OCI-LY7 (cell line): ENCODE measurements around the gene TTC22. TPM values are rescaled to one million over a fixed set of nuclear protein-coding genes. Genes with fewer than 3 reads are reported as not detected.

Source experiments
- BruUV-seq: library from RNA; stranded (reverse); fragments of 400-500 nt; replicated peaks from 2 replicates; lab custom pipeline; 2021; lab: Mats Ljungman, UMichigan
- CTCF ChIA-PET: fragments of 300-600 bp; sonication (Branson Sonifier 250); formaldehyde crosslinking; loops from one replicate; lab custom pipeline; 2022; ENCODE audit warnings: antibody characterized with exemption; ENCODE audit not compliant: unreplicated experiment; lab: Charles Lee
- POLR2A ChIA-PET: fragments of 300-600 bp; sonication (Branson Sonifier 250); formaldehyde crosslinking; loops from one replicate; lab custom pipeline; 2022; ENCODE audit warnings: antibody characterized with exemption; lab: Charles Lee
- DNase-seq: peaks from one replicate; pipeline ENCODE4 v3.0.0-alpha.2; 2015; ENCODE audit warnings: low spot score
- H2AFZ ChIP-seq: fragments of 200-600 bp; sonication (generic), shearing (Covaris generic); 2 replicates; pipeline ENCODE4 v1.6.1; 2014; ENCODE audit warnings: mild to moderate bottlenecking, antibody characterized with exemption, low read length, moderate library complexity
- H3K27ac ChIP-seq: fragments of 200-600 bp; sonication (generic); 2 replicates; pipeline ENCODE4 v1.5.1; 2014; ENCODE audit warnings: mixed run types, low read depth, mild to moderate bottlenecking, moderate library complexity, low read length, inconsistent platforms; ENCODE audit not compliant: poor library complexity, severe bottlenecking
- H3K36me3 ChIP-seq: fragments of 200-600 bp; sonication (generic); 2 replicates; pipeline ENCODE4 v1.6.1; 2014; ENCODE audit warnings: mild to moderate bottlenecking, antibody characterized with exemption, low read length, moderate library complexity, mixed read lengths; ENCODE audit not compliant: insufficient read depth
- H3K4me1 ChIP-seq: fragments of 200-600 bp; sonication (generic); 2 replicates; pipeline ENCODE4 v1.5.1; 2014; ENCODE audit warnings: mild to moderate bottlenecking, low read length; ENCODE audit not compliant: insufficient read depth, poor library complexity, severe bottlenecking
- H3K4me2 ChIP-seq: fragments of 200-600 bp; sonication (generic); 2 replicates; pipeline ENCODE4 v1.6.1; 2014; ENCODE audit warnings: mild to moderate bottlenecking, low read length
- H3K4me3 ChIP-seq: fragments of 200-600 bp; sonication (generic); 2 replicates; pipeline ENCODE4 v1.5.1; 2014; ENCODE audit warnings: mild to moderate bottlenecking, low read depth, low read length; ENCODE audit not compliant: poor library complexity, severe bottlenecking
- H3K79me2 ChIP-seq: fragments of 200-600 bp; sonication (generic); 2 replicates; pipeline ENCODE4 v1.6.1; 2016; ENCODE audit warnings: low read depth, mild to moderate bottlenecking, low read length, moderate library complexity, mixed read lengths; ENCODE audit not compliant: insufficient read depth
- H3K9me2 ChIP-seq: fragments of 200-600 bp; sonication (generic); 2 replicates; pipeline ENCODE4 v1.6.1; 2016; ENCODE audit warnings: mild to moderate bottlenecking, low read length, mixed read lengths; ENCODE audit not compliant: insufficient read depth
- H3K9me3 ChIP-seq: fragments of 200-600 bp; sonication (generic); 2 replicates; pipeline ENCODE4 v1.6.1; 2014; ENCODE audit warnings: mild to moderate bottlenecking, mixed run types, low read length, mixed read lengths
- H4K20me1 ChIP-seq: fragments of 200-600 bp; sonication (generic); 2 replicates; pipeline ENCODE4 v1.6.1; 2014; ENCODE audit warnings: mild to moderate bottlenecking, antibody characterized with exemption, low read length, moderate library complexity, mixed read lengths; ENCODE audit not compliant: insufficient read depth
- EZH2phosphoT487 ChIP-seq: fragments of 200-600 bp; sonication (generic); IDR thresholded peaks from 2 replicates; pipeline ENCODE4 v1.6.1; 2018; ENCODE audit warnings: low read depth, borderline replicate concordance, mild to moderate bottlenecking, mixed run types, antibody characterized with exemption, low read length, moderate library complexity, mixed read lengths
- intact Hi-C: fragments of 100-400 bp; cut with micrococcal nuclease; formaldehyde crosslinking; loops from one replicate; pipeline ENCODE4 v1.10.0; 2022; ENCODE audit not compliant: unreplicated experiment
- total RNA-seq, 2 experiments: library from RNA; depleted of rRNA in 1 of 2; stranded (reverse); fragments of >200 nt in 1 of 2; shearing (Covaris generic) in 1 of 2; gene quantifications; 2 replicates each; pipeline ENCODE4 v1.2.3, GENCODE V29; 2014 to 2022
- TF ChIP-seq, protein P1 (sequence below): fragments of 200-600 bp; sonication (generic); conservative IDR thresholded peaks from 2 replicates; pipeline ENCODE4 v1.5.1; 2014; ENCODE audit warnings: mild to moderate bottlenecking, antibody characterized with exemption, low read length, moderate library complexity, mixed read lengths

The TTC22 gene
- total RNA-seq, 2 experiments from 2014 or later: not detected

DNA sequence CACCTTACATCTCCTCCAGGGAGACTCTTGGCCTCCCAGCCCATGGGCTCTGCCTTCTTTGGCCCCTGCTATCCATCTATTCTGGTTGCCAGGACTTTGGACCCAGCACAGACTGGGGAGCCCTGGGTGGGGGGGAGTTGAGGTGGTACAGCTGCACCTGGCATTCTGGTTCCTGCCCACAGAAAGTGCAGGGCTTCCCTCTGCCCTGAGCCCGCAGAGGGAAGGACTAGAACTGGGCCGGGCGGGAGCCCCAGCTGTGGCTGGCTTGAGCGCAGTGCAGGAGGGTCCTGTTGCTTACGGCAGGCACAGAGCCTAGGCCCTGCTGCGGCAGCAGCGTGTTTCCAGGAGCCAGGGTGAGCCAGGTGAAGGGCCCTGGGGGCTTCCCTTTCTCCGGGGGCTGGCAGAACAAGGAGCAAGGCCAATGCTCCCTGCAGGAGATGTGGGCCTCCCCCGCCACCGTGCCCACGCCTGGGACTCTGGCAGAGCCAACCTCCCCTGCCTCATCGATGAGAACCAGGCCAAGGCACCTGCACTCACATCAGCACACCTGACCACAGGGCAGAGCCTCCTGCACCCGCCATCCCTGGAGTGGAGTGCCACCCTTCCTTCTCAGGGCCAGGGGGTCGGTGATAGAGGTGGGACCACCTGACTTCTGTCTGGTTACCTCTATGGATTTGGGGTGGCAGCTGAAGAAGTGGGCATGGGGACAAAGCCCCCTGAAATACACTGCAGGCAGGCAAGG lies 52.9 kb downstream of the TTC22 start:
- intact Hi-C loops: no loop called here
- POLR2A ChIA-PET: no interaction called here
- no peaks in the 10 kb centered on the region for H3K9me2 ChIP-seq

DNA sequence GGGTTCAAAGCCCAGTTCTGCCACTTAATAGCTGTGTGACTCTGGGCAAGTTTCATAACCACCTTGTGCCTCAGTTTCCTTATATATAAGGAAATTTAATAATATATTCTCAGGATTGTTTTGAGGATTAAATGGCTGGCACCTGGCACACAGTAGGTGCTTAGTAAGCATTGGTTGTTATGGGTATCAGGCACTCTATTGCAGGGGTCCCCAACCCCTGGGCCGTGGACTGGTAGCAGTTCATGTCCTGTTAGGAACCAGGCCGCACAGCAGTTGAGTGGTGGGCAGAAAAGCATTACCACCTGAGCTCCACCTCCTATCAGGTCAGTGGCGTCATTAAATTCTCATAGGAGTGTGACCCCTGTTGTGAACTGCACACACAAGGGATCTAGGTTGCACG lies 55.3 kb downstream of the TTC22 start:
- Histone ChIP-seq H3K9me3 (no peaks in the 10 kb centered on the region), H3K4me1 (no peaks in the 10 kb centered on the region), H3K79me2 (no peaks in the 10 kb centered on the region), H3K4me2 (no peak overlapping the region), H4K20me1 (no peaks in the 10 kb centered on the region; the same call in 1 of the 2 replicates), H3K9me2 (no peaks in the 10 kb centered on the region), H3K36me3 (peaks cover 30% of the 10 kb centered on the region), H3K4me3 (no peak overlapping the region), H2AFZ (no peak overlapping the region), H3K27ac (no peak overlapping the region)
- ChIA-PET POLR2A (no interaction called here), CTCF (no interaction called here)
- intact Hi-C loops: no loop called here
- TF ChIP-seq, protein P1, sequence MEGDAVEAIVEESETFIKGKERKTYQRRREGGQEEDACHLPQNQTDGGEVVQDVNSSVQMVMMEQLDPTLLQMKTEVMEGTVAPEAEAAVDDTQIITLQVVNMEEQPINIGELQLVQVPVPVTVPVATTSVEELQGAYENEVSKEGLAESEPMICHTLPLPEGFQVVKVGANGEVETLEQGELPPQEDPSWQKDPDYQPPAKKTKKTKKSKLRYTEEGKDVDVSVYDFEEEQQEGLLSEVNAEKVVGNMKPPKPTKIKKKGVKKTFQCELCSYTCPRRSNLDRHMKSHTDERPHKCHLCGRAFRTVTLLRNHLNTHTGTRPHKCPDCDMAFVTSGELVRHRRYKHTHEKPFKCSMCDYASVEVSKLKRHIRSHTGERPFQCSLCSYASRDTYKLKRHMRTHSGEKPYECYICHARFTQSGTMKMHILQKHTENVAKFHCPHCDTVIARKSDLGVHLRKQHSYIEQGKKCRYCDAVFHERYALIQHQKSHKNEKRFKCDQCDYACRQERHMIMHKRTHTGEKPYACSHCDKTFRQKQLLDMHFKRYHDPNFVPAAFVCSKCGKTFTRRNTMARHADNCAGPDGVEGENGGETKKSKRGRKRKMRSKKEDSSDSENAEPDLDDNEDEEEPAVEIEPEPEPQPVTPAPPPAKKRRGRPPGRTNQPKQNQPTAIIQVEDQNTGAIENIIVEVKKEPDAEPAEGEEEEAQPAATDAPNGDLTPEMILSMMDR: no peak
- no peak for TF ChIP-seq EZH2phosphoT487
- no TSS peak for BruUV-seq
- DNase-seq: no peak

More for the DNA sequence above, 52.9 kb downstream of the TTC22 start:
- Histone ChIP-seq H3K9me3 (no peaks in the 10 kb centered on the region), H3K4me3 (no peak overlapping the region), H3K4me2 (no peak overlapping the region), H3K36me3 (peaks cover 6% of the 10 kb centered on the region; the same call in 1 of the 2 replicates), H3K27ac (no peak overlapping the region), H3K79me2 (no peaks in the 10 kb centered on the region), H3K4me1 (no peaks in the 10 kb centered on the region), H2AFZ (no peak overlapping the region), H4K20me1 (no peaks in the 10 kb centered on the region; the same call in 1 of the 2 replicates)
- TF ChIP-seq, protein P1: no peak
- no peak for TF ChIP-seq EZH2phosphoT487
- CTCF ChIA-PET: no interaction called here
- BruUV-seq: no TSS peak
- no peak for DNase-seq

DNA sequence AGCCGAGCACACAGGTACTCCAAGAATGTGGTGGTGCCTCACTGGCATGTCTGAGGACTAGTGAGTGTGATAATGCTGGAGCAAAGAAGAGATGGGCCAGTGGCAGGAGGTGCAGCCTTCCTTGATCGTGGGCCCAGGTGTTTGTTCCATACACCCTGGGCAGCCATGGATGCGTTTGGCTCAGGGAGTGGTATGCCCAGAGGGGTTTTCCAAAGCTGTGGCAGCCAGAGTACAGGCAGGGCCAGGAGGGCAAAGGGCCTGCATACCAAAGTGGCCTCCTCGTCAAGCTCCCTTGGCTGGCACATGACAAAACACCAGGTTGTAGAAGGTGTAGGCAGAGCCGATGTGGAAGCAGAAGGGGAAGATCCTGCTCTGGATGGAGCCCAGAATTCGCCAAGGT lies 55.8 kb downstream of the TTC22 start:
- Histone ChIP-seq H3K4me3 (no peak overlapping the region), H3K27ac (no peak overlapping the region), H3K9me3 (no peaks in the 10 kb centered on the region), H3K4me2 (no peak overlapping the region), H2AFZ (no peak overlapping the region), H3K36me3 (peaks cover 36% of the 10 kb centered on the region), H3K79me2 (no peaks in the 10 kb centered on the region), H3K4me1 (no peaks in the 10 kb centered on the region), H4K20me1 (no peaks in the 10 kb centered on the region; the same call in 1 of the 2 replicates), H3K9me2 (no peaks in the 10 kb centered on the region)
- CTCF ChIA-PET: no interaction called here
- intact Hi-C loops: no loop called here
- POLR2A ChIA-PET: no interaction called here
- TF ChIP-seq, protein P1: no peak
- no TSS peak for BruUV-seq
- no peak for DNase-seq
